ENCODE results near the gene SPG11.

Gene SPG11

GRCh38 chr15:44657378-44657777, 6.1 kb downstream of the SPG11 start:
- TF ChIP-seq ELF4 (IDR thresholded peaks at IDR 0.05): no peak
- TF ChIP-seq BHLHE40 (IDR thresholded peaks at IDR 0.05; ENCODE audit: borderline replicate concordance): no peak
- POLR2A ChIA-PET: no interaction called here
- CTCF ChIA-PET: no interaction called here
- DNase-seq (ENCODE audit: extremely low spot score): no peak

- no peak for DNase-seq (ENCODE audit: extremely low spot score)
- ChIA-PET CTCF (no interaction called here), POLR2A (no interaction called here)
- TF ChIP-seq SP1 (IDR thresholded peaks at IDR 0.05): no peak
- no peak for TF ChIP-seq ELF4 (IDR thresholded peaks at IDR 0.05)
- TF ChIP-seq CTBP1 (IDR thresholded peaks at IDR 0.05; ENCODE audit: borderline replicate concordance): no peak
- TF ChIP-seq TARDBP (IDR thresholded peaks at IDR 0.05): no peak
- TF ChIP-seq L3MBTL2 (conservative IDR thresholded peaks at IDR 0.05): no peak
- TF ChIP-seq FOXA1 (IDR thresholded peaks at IDR 0.05): no peak
- TF ChIP-seq ARNT (IDR thresholded peaks at IDR 0.05): no peak
- TF ChIP-seq ZNF384 (IDR thresholded peaks at IDR 0.05): no peak
- TF ChIP-seq FOXK2 (IDR thresholded peaks at IDR 0.05): no peak
- TF ChIP-seq HDGF (IDR thresholded peaks at IDR 0.05; ENCODE audit: borderline replicate concordance): no peak
- no peak for TF ChIP-seq BHLHE40 (IDR thresholded peaks at IDR 0.05; ENCODE audit: borderline replicate concordance)
- TF ChIP-seq LEF1 (IDR thresholded peaks at IDR 0.05; ENCODE audit: borderline replicate concordance): no peak
- TF ChIP-seq PKNOX1 (IDR thresholded peaks at IDR 0.05): no peak
- no peak for TF ChIP-seq NFRKB (IDR thresholded peaks at IDR 0.05)
These were observed 6.5 kb downstream of the SPG11 start for GRCh38 chr15:44656913-44657312.

GRCh38 chr15:44656298-44656697, 7.2 kb downstream of the SPG11 start:
- TF ChIP-seq TARDBP (IDR thresholded peaks at IDR 0.05) (no peak), PKNOX1 (IDR thresholded peaks at IDR 0.05) (no peak), ZNF384 (IDR thresholded peaks at IDR 0.05) (no peak), ELF4 (IDR thresholded peaks at IDR 0.05) (no peak), ARNT (IDR thresholded peaks at IDR 0.05) (no peak), BHLHE40 (IDR thresholded peaks at IDR 0.05; ENCODE audit: borderline replicate concordance) (no peak), HDGF (IDR thresholded peaks at IDR 0.05; ENCODE audit: borderline replicate concordance) (no peak), CTBP1 (IDR thresholded peaks at IDR 0.05; ENCODE audit: borderline replicate concordance) (no peak), FOXK2 (IDR thresholded peaks at IDR 0.05) (no peak), LEF1 (IDR thresholded peaks at IDR 0.05; ENCODE audit: borderline replicate concordance) (no peak)
- DNase-seq (ENCODE audit: extremely low spot score): no peak
- ChIA-PET POLR2A (no interaction called here), CTCF (no interaction called here)

GRCh38 chr15:44654858-44655257, 8.6 kb downstream of the SPG11 start:
- ChIA-PET CTCF (no interaction called here), POLR2A (no interaction called here)
- no peak for DNase-seq (ENCODE audit: extremely low spot score)
- TF ChIP-seq BHLHE40 (IDR thresholded peaks at IDR 0.05; ENCODE audit: borderline replicate concordance): no peak
- no peak for TF ChIP-seq PKNOX1 (IDR thresholded peaks at IDR 0.05)
- no peak for TF ChIP-seq ZNF384 (IDR thresholded peaks at IDR 0.05)

- CTCF ChIA-PET: no interaction called here
- POLR2A ChIA-PET: no interaction called here
- DNase-seq (ENCODE audit: extremely low spot score): no peak
- TF ChIP-seq FOXA1 (IDR thresholded peaks at IDR 0.05) (no peak), SP1 (IDR thresholded peaks at IDR 0.05) (no peak), ARNT (IDR thresholded peaks at IDR 0.05) (no peak), PKNOX1 (IDR thresholded peaks at IDR 0.05) (peak; percentile 49; the same call in 1 of the 2 replicates), NFRKB (IDR thresholded peaks at IDR 0.05) (no peak)
These were observed 15.8 kb downstream of the SPG11 start for GRCh38 chr15:44647637-44648036.

- ChIA-PET POLR2A (no interaction called here), CTCF (no interaction called here)
These were observed 16.4 kb downstream of the SPG11 start for GRCh38 chr15:44647036-44647435.

More at GRCh38 chr15:44647036-44647435, 16.4 kb downstream of the SPG11 start:
- no peak for TF ChIP-seq FOXA1 (IDR thresholded peaks at IDR 0.05)
- no peak for TF ChIP-seq CTBP1 (IDR thresholded peaks at IDR 0.05; ENCODE audit: borderline replicate concordance)
- no peak for TF ChIP-seq NFRKB (IDR thresholded peaks at IDR 0.05)
- no peak for TF ChIP-seq FOXK2 (IDR thresholded peaks at IDR 0.05)
- no peak for TF ChIP-seq BHLHE40 (IDR thresholded peaks at IDR 0.05; ENCODE audit: borderline replicate concordance)
- TF ChIP-seq SUZ12 (IDR thresholded peaks at IDR 0.05): no peak
- TF ChIP-seq HDGF (IDR thresholded peaks at IDR 0.05; ENCODE audit: borderline replicate concordance): no peak
- TF ChIP-seq ARNT (IDR thresholded peaks at IDR 0.05): no peak
- no peak for TF ChIP-seq FOXM1 (IDR thresholded peaks at IDR 0.05; ENCODE audit: borderline replicate concordance)
- no peak for TF ChIP-seq ELF4 (IDR thresholded peaks at IDR 0.05)
- no peak for TF ChIP-seq LEF1 (IDR thresholded peaks at IDR 0.05; ENCODE audit: borderline replicate concordance)
- no peak for TF ChIP-seq ZNF384 (IDR thresholded peaks at IDR 0.05)
- no peak for TF ChIP-seq PKNOX1 (IDR thresholded peaks at IDR 0.05)
- no peak for DNase-seq (ENCODE audit: extremely low spot score)

Data from HEK293T (cell line).